GM13977 (cell line): Measurements from ENCODE around the gene EMP2.
"Not testable (repeated sequence)": the region's sequence is repeated elsewhere in the genome, so short reads cannot be mapped to it uniquely, and the experiment has no call there.

ENCODE experiments used
- DNase-seq: peaks from one replicate; pipeline ENCODE4 v3.0.0; 2012; ENCODE audit warnings: low spot score
- CTCF ChIP-seq: IDR thresholded peaks from 2 replicates; pipeline ENCODE4 v1.5.1; 2012; ENCODE audit warnings: mild to moderate bottlenecking, control low read depth; ENCODE audit not compliant: insufficient read depth; ENCODE audit errors: extremely low read depth, missing control alignments
- in situ Hi-C: fragments of 300-500 bp; cut with MboI; formaldehyde crosslinking; loops from one replicate; pipeline ENCODE4 v1.12.0; 2022; ENCODE audit warnings: low sequenced_read_pairs, low pct_unique_long_range_greater_than_20kb, mixed read lengths, inconsistent platforms; ENCODE audit not compliant: unreplicated experiment

EMP2 gene

GRCh38 chr16:10509534-10510025 is 70.8 kb downstream of the EMP2 start:
- TF ChIP-seq CTCF, result peak; percentile 81
- in situ Hi-C loops, result loop anchor here (5.0 kb wide), 1 partner anchor 252 kb away; no protein-coding TSS in a partner anchor
- DNase-seq, result peak; percentile 81

- in situ Hi-C loops, DNase-seq: not testable (repeated sequence)
These were observed 75.1 kb downstream of the EMP2 start for GRCh38 chr16:10505286-10505685.

GRCh38 chr16:10504404-10504885 is 76.0 kb downstream of the EMP2 start:
- in situ Hi-C loops, result no loop called here
- DNase-seq, result no peak
- no peak for TF ChIP-seq CTCF

GRCh38 chr16:10502776-10503175 is 77.6 kb downstream of the EMP2 start:
- no peak for DNase-seq
- in situ Hi-C loops, result no loop called here
- TF ChIP-seq CTCF, result no peak

GRCh38 chr16:10501016-10501607 is 79.3 kb downstream of the EMP2 start:
- TF ChIP-seq CTCF, result no peak
- no peak for DNase-seq
- in situ Hi-C loops, result no loop called here

GRCh38 chr16:10500582-10500981 is 79.8 kb downstream of the EMP2 start:
- in situ Hi-C loops, result no loop called here
- DNase-seq, result no peak
- TF ChIP-seq CTCF, result no peak

GRCh38 chr16:10497132-10498101 is 83.0 kb downstream of the EMP2 start:
- no peak for DNase-seq

More at GRCh38 chr16:10497132-10498101, 83.0 kb downstream of the EMP2 start:
- no peak for TF ChIP-seq CTCF
- in situ Hi-C loops, result no loop called here
